GM18520 (cell line): ENCODE results near the gene CDKN2D.
A peak's percentile ranks its signal among the peaks of the same experiment; 100 is the strongest.
"Not testable (repeated sequence)": the region's sequence is repeated elsewhere in the genome, so short reads cannot be mapped to it uniquely, and the experiment has no call there.

Experiments used
- ATAC-seq: cut with Tn5 transposase; IDR thresholded peaks from one replicate; pipeline ENCODE4 v1.9.1; 2021; ENCODE audit not compliant: unreplicated experiment

The CDKN2D gene

GRCh38 chr19:10552510-10553053 is 16.2 kb downstream of the CDKN2D start:
- no peak for ATAC-seq

- ATAC-seq = no peak
Measured at GRCh38 chr19:10551698-10552301, 17.0 kb downstream of the CDKN2D start.

- not testable (repeated sequence) for ATAC-seq
Measured at GRCh38 chr19:10551006-10551405, 17.8 kb downstream of the CDKN2D start.

- ATAC-seq = no peak
Measured at GRCh38 chr19:10550336-10550735, 18.4 kb downstream of the CDKN2D start.

GRCh38 chr19:10549733-10550132 is 19.0 kb downstream of the CDKN2D start:
- ATAC-seq = no peak

- ATAC-seq = no peak
Measured at GRCh38 chr19:10548746-10549276, 20.0 kb downstream of the CDKN2D start.

- no peak for ATAC-seq
Measured at GRCh38 chr19:10546817-10547216, 22.0 kb downstream of the CDKN2D start.

GRCh38 chr19:10544753-10545251 is 24.0 kb downstream of the CDKN2D start:
- no peak for ATAC-seq

GRCh38 chr19:10544242-10544752 is 24.5 kb downstream of the CDKN2D start:
- no peak for ATAC-seq

- peak; percentile 45 for ATAC-seq
Measured at GRCh38 chr19:10543420-10544241, 25.1 kb downstream of the CDKN2D start, which contains the start of gene ATG4D. ATG4D (plus strand) TSS chr19:10543904; CDS start chr19:10544091, 187 bp downstream.

- no peak for ATAC-seq
Measured at GRCh38 chr19:10543059-10543419, 25.7 kb downstream of the CDKN2D start.

- not testable (repeated sequence) for ATAC-seq
Measured at GRCh38 chr19:10539016-10539415, 29.8 kb downstream of the CDKN2D start.

GRCh38 chr19:10538204-10538983 is 30.4 kb downstream of the CDKN2D start:
- no peak for ATAC-seq

- ATAC-seq = no peak
Measured at GRCh38 chr19:10537668-10538067, 31.1 kb downstream of the CDKN2D start.

- ATAC-seq = no peak
Measured at GRCh38 chr19:10535613-10536012, 33.2 kb downstream of the CDKN2D start.

- no peak for ATAC-seq
Measured at GRCh38 chr19:10533646-10534386, 35.0 kb downstream of the CDKN2D start.

GRCh38 chr19:10532457-10532856 is 36.3 kb downstream of the CDKN2D start:
- ATAC-seq = no peak

- not testable (repeated sequence) for ATAC-seq
Measured at GRCh38 chr19:10526887-10527286, 41.9 kb downstream of the CDKN2D start.

GRCh38 chr19:10525636-10526035 is 43.1 kb downstream of the CDKN2D start:
- no peak for ATAC-seq

- no peak for ATAC-seq
Measured at GRCh38 chr19:10523135-10523636, 45.6 kb downstream of the CDKN2D start.
